KMS-11 (cell line): ENCODE data around the gene KCND3.
"Not testable (repeated sequence)": the region's sequence is repeated elsewhere in the genome, so short reads cannot be mapped to it uniquely, and the experiment has no call there.

ENCODE experiments used
- H2AFZ ChIP-seq: fragments of 200-600 bp; sonication (generic); 2 replicates; pipeline ENCODE4 v1.6.1; 2016; ENCODE audit warnings: antibody characterized with exemption, mixed run types, low read depth
- H3K27ac ChIP-seq: fragments of 200-600 bp; sonication (generic); 2 replicates; pipeline ENCODE4 v1.6.1; 2016; ENCODE audit warnings: mild to moderate bottlenecking, mixed run types
- H3K27me3 ChIP-seq: fragments of 200-600 bp; sonication (generic); 2 replicates; pipeline ENCODE4 v1.6.1; 2017; ENCODE audit warnings: mild to moderate bottlenecking, low read depth, mixed run types, moderate library complexity; ENCODE audit not compliant: insufficient read depth
- H3K36me3 ChIP-seq: fragments of 200-600 bp; sonication (generic); 2 replicates; pipeline ENCODE4 v1.6.1; 2017; ENCODE audit warnings: mild to moderate bottlenecking, mixed run types; ENCODE audit not compliant: insufficient read depth
- H3K4me1 ChIP-seq: fragments of 200-600 bp; sonication (generic); 2 replicates; pipeline ENCODE4 v1.6.1; 2016; ENCODE audit warnings: mild to moderate bottlenecking, low read depth, mixed run types; ENCODE audit not compliant: poor library complexity, severe bottlenecking
- H3K4me2 ChIP-seq: fragments of 200-600 bp; sonication (generic); 2 replicates; pipeline ENCODE4 v1.7.0; 2016; ENCODE audit warnings: mild to moderate bottlenecking, mixed run types
- H3K4me3 ChIP-seq: fragments of 200-600 bp; sonication (generic); IDR thresholded peaks from 2 replicates; pipeline ENCODE4 v1.6.1; 2017; ENCODE audit warnings: low read depth, low read length, mixed read lengths; ENCODE audit not compliant: insufficient read depth
- H3K79me2 ChIP-seq: fragments of 200-600 bp; sonication (generic); 2 replicates; pipeline ENCODE4 v1.6.1; 2016; ENCODE audit warnings: low read depth, mixed run types; ENCODE audit not compliant: insufficient read depth
- H3K9ac ChIP-seq: fragments of 200-600 bp; sonication (generic); 2 replicates; pipeline ENCODE4 v1.6.1; 2016; ENCODE audit warnings: mild to moderate bottlenecking, mixed run types
- H4K20me1 ChIP-seq: fragments of 200-600 bp; sonication (generic); 2 replicates; pipeline ENCODE4 v1.6.1; 2016; ENCODE audit warnings: mild to moderate bottlenecking, mixed run types; ENCODE audit not compliant: insufficient read depth
- TF ChIP-seq, protein P1 (sequence below): fragments of 200-600 bp; sonication (generic); conservative IDR thresholded peaks from 2 replicates; pipeline ENCODE4 v1.6.1; 2017; ENCODE audit warnings: low read depth, mild to moderate bottlenecking, antibody characterized with exemption, low read length, moderate library complexity, mixed read lengths

Gene KCND3

GRCh38 chr1:111801071-111801850 is 188.2 kb downstream of the KCND3 start:
- Histone ChIP-seq H3K9ac (no peak overlapping the region), H3K4me3 (no peak overlapping the region), H4K20me1 (no peaks in the 10 kb centered on the region), H3K4me2 (no peak overlapping the region), H3K4me1 (no peaks in the 10 kb centered on the region), H3K36me3 (no peaks in the 10 kb centered on the region), H3K27me3 (no peaks in the 10 kb centered on the region), H3K27ac (no peak overlapping the region), H3K79me2 (no peaks in the 10 kb centered on the region), H2AFZ (no peak overlapping the region)
- TF ChIP-seq, protein P1, sequence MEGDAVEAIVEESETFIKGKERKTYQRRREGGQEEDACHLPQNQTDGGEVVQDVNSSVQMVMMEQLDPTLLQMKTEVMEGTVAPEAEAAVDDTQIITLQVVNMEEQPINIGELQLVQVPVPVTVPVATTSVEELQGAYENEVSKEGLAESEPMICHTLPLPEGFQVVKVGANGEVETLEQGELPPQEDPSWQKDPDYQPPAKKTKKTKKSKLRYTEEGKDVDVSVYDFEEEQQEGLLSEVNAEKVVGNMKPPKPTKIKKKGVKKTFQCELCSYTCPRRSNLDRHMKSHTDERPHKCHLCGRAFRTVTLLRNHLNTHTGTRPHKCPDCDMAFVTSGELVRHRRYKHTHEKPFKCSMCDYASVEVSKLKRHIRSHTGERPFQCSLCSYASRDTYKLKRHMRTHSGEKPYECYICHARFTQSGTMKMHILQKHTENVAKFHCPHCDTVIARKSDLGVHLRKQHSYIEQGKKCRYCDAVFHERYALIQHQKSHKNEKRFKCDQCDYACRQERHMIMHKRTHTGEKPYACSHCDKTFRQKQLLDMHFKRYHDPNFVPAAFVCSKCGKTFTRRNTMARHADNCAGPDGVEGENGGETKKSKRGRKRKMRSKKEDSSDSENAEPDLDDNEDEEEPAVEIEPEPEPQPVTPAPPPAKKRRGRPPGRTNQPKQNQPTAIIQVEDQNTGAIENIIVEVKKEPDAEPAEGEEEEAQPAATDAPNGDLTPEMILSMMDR = no peak

- not testable (repeated sequence) for H3K27me3 ChIP-seq, H3K36me3 ChIP-seq
These were observed 189.7 kb downstream of the KCND3 start for GRCh38 chr1:111799722-111800121.

DNA sequence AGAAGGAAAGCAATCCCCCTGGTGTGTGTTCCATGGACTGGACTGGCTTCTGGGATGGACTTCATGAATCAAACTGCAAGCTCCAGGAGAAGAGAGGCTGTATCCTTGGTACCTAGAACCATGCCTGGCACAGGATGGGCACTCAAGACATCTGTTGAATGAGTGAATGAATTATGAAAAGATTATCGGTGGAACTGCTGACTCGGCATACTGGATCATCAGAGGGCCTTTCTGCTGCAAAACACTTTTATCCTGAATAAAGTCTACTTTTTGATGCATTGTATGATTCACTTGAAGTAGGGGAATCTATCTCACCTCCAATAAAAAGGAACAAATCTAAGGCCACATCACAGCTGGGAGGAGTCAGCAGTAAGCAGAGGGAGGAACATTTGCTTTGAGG is 190.9 kb downstream of the KCND3 start:
- no peaks in the 10 kb centered on the region for H3K4me1 ChIP-seq
- H2AFZ ChIP-seq = no peak overlapping the region
- no peak overlapping the region for H3K4me2 ChIP-seq
- H3K79me2 ChIP-seq = no peaks in the 10 kb centered on the region
- H3K36me3 ChIP-seq = no peaks in the 10 kb centered on the region
- no peaks in the 10 kb centered on the region for H4K20me1 ChIP-seq
- H3K4me3 ChIP-seq = no peak overlapping the region
- H3K27ac ChIP-seq = no peak overlapping the region
- H3K27me3 ChIP-seq = no peaks in the 10 kb centered on the region
- TF ChIP-seq, protein P1 = no peak
- H3K9ac ChIP-seq = no peak overlapping the region

More at GRCh38 chr1:111799722-111800121, 189.7 kb downstream of the KCND3 start:
- H3K27ac ChIP-seq, H3K4me1 ChIP-seq, H4K20me1 ChIP-seq, H2AFZ ChIP-seq, H3K4me3 ChIP-seq, H3K79me2 ChIP-seq, H3K4me2 ChIP-seq, H3K9ac ChIP-seq: not testable (repeated sequence)

- Histone ChIP-seq H3K4me1 (no peaks in the 10 kb centered on the region), H3K4me2 (no peak overlapping the region), H3K36me3 (no peaks in the 10 kb centered on the region), H3K9ac (no peak overlapping the region), H3K4me3 (no peak overlapping the region), H3K79me2 (no peaks in the 10 kb centered on the region), H4K20me1 (no peaks in the 10 kb centered on the region), H3K27me3 (no peaks in the 10 kb centered on the region), H2AFZ (no peak overlapping the region), H3K27ac (no peak overlapping the region)
- TF ChIP-seq, protein P1 = no peak
These were observed 194.1 kb downstream of the KCND3 start for GRCh38 chr1:111795401-111795800.

GRCh38 chr1:111793923-111794322 is 195.5 kb downstream of the KCND3 start:
- Histone ChIP-seq H2AFZ (no peak overlapping the region), H3K9ac (no peak overlapping the region), H3K4me1 (no peaks in the 10 kb centered on the region), H3K4me2 (no peak overlapping the region), H3K36me3 (no peaks in the 10 kb centered on the region), H3K79me2 (no peaks in the 10 kb centered on the region), H3K4me3 (no peak overlapping the region), H3K27me3 (no peaks in the 10 kb centered on the region), H3K27ac (no peak overlapping the region), H4K20me1 (no peaks in the 10 kb centered on the region)
- TF ChIP-seq, protein P1 = no peak
